Lung (tissue), 12 donors: Measurements from ENCODE around the gene SLC14A1. TPM values are rescaled to one million over a fixed set of nuclear protein-coding genes. Genes with fewer than 3 reads are reported as not detected.

Experiments
- ATAC-seq: fragments of 200-7000 bp; cut with Tn5 transposase; one replicate; pipeline ENCODE4 v1.9.1; 2020; ENCODE audit warnings: moderate number of reproducible peaks; ENCODE audit not compliant: insufficient read depth, low FRiP score
- DNase-seq, 3 donors: peaks; one replicate each; pipeline ENCODE4 v3.0.0-alpha.2; 2013 to 2017
- H3K27ac ChIP-seq, 2 donors: one replicate each; pipeline ENCODE4 v1.5.1; 2013; ENCODE audit warnings: mild to moderate bottlenecking in 2 of 2, moderate library complexity in 2 of 2, control low read depth in 1 of 2, inconsistent platforms in 1 of 2, low read depth in 1 of 2, low read length in 1 of 2
- H3K27me3 ChIP-seq, 3 donors: one replicate each; pipeline ENCODE4 v1.5.1; 2013; ENCODE audit warnings: low read length in 2 of 3; ENCODE audit not compliant: control insufficient read depth in 3 of 3, insufficient read depth in 3 of 3
- H3K36me3 ChIP-seq, 4 donors: one replicate each; pipeline ENCODE4 v1.5.1; 2013; ENCODE audit warnings: low read length in 4 of 4, mild to moderate bottlenecking in 1 of 4, moderate library complexity in 1 of 4; ENCODE audit not compliant: control insufficient read depth in 4 of 4, insufficient read depth in 4 of 4
- H3K4me1 ChIP-seq, 5 donors: one replicate each; pipeline ENCODE4 v1.5.1; 2013; ENCODE audit warnings: low read length in 5 of 5, mild to moderate bottlenecking in 2 of 5, moderate library complexity in 1 of 5; ENCODE audit not compliant: control insufficient read depth in 5 of 5, insufficient read depth in 5 of 5
- H3K4me3 ChIP-seq: one replicate; pipeline ENCODE4 v1.5.1; 2013; ENCODE audit warnings: mild to moderate bottlenecking, control low read depth, moderate library complexity
- H3K9ac ChIP-seq, 2 donors: one replicate each; pipeline ENCODE4 v1.5.1; 2013; ENCODE audit warnings: low read length in 2 of 2, control low read depth in 1 of 2; ENCODE audit not compliant: insufficient read depth in 1 of 2
- H3K9me3 ChIP-seq, 4 donors: one replicate each; pipeline ENCODE4 v1.5.1; 2013; ENCODE audit warnings: low read length in 3 of 4, mild to moderate bottlenecking in 1 of 4, moderate library complexity in 1 of 4; ENCODE audit not compliant: control insufficient read depth in 4 of 4, insufficient read depth in 3 of 4
- WGBS, 2 donors: extraction: QIAGEN DNeasy Blood & Tissue Kit; methylation state at CpG; one replicate each; pipeline ENCODE4 v1.1.7; 2013; 5-methylcytosine and 5-hydroxymethylcytosine counted together
- polyA plus RNA-seq, 2 donors: library from polyadenylated mRNA; stranded (reverse); fragments of 200-250 nt; gene quantifications; one replicate each; pipeline ENCODE4 v1.2.1, GENCODE V29; 2013
- total RNA-seq, 2 donors: library from RNA; depleted of rRNA in 1 of 2; stranded (reverse); fragments of >200 nt in 1 of 2; gene quantifications; one replicate each; pipeline ENCODE4 v1.2.1, GENCODE V29; 2014 to 2021
- TF ChIP-seq, protein P1 (sequence below): IDR thresholded peaks from 2 replicates; pipeline ENCODE4 v1.5.1; 2012; ENCODE audit warnings: mild to moderate bottlenecking; ENCODE audit errors: control extremely low read depth, extremely low read depth
- donor health status: control.
- donor health status: control.
- donor health status: Bipolar disorder and iron deficiency.
- donor health status: healthy.
- donor health status: DM: yes; HTN: yes; CAD: no.

The SLC14A1 gene
- total and polyA plus RNA-seq, 4 donors: 0.31 to 10.5 (median 1.0) TPM

GRCh38 chr18:45782662-45783061 is 58.7 kb downstream of the SLC14A1 start:
- Histone ChIP-seq H3K4me1 (peaks cover 0 to 5% (median 0%) of the 10 kb centered on the region in 5 donors), H3K27me3 (peaks cover 0 to 5% (median 4%) of the 10 kb centered on the region in 3 donors), H3K9ac (no peak overlapping the region), H3K36me3 (no peaks in the 10 kb centered on the region), H3K9me3 (no peaks in the 10 kb centered on the region), H3K4me3 (no peak overlapping the region), H3K27ac (no peak overlapping the region)
- DNase-seq (no peak), ATAC-seq (no peak)
- TF ChIP-seq, protein P1, sequence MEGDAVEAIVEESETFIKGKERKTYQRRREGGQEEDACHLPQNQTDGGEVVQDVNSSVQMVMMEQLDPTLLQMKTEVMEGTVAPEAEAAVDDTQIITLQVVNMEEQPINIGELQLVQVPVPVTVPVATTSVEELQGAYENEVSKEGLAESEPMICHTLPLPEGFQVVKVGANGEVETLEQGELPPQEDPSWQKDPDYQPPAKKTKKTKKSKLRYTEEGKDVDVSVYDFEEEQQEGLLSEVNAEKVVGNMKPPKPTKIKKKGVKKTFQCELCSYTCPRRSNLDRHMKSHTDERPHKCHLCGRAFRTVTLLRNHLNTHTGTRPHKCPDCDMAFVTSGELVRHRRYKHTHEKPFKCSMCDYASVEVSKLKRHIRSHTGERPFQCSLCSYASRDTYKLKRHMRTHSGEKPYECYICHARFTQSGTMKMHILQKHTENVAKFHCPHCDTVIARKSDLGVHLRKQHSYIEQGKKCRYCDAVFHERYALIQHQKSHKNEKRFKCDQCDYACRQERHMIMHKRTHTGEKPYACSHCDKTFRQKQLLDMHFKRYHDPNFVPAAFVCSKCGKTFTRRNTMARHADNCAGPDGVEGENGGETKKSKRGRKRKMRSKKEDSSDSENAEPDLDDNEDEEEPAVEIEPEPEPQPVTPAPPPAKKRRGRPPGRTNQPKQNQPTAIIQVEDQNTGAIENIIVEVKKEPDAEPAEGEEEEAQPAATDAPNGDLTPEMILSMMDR: no peak
- WGBS, 2 donors: 66 to 76% methylated on average over 1 of the region's 1 CpG

DNA sequence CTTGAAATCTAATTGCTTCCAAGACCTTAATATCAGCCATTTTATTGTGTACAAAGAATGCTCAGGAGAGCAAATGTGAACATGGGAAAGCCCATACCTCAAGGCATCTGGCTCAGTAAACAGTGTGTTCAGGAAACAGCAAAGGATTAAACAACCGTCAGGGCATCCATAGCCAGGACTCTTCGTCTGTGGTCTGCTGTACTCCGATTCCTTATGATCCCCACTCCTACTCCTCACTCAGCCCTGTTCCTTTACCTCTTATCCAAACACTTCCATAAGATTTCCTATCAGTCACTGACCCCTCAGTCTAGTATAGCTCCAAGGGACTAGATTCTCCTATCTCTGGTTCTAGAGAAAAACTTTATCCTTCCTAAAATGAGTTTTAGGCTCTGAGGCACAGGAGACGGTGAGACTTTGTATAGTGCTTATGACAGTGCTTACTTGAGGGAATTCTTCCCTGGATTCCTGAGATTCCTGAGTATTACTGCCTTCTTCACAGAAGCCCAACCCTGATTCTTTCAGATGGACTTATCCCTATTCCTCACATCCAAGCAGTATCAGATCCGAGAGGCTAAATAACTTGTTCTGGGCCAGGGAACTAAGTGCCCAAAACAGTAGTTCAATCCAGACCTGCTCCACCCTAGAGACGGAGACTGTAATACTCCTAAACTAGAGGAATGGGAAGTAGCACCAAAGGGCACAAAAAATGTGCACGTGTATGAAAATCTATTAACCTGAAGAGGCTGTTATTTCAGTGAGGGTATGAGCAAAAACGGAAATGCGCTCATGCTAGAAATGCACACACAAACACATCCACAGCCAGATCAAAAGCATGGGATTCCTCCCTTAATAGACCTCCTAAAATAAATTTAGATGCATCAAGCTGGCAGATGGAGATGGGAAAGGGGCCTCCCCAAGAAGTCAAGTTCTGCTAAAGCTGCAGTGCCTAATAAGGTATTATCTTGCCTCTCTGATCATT is 59.4 kb downstream of the SLC14A1 start:
- ATAC-seq: no peak
- H3K9ac ChIP-seq: no peak overlapping the region
- H3K27ac ChIP-seq: no peak overlapping the region
- H3K9me3 ChIP-seq: no peaks in the 10 kb centered on the region
- peaks cover 0 to 5% (median 4%) of the 10 kb centered on the region in 3 donors for H3K27me3 ChIP-seq
- DNase-seq: no peak
- H3K4me1 ChIP-seq: peaks cover 0 to 5% (median 0%) of the 10 kb centered on the region in 5 donors
- no peak overlapping the region for H3K4me3 ChIP-seq
- no peaks in the 10 kb centered on the region for H3K36me3 ChIP-seq
- TF ChIP-seq, protein P1: no peak
- 77 to 86% methylated on average over 9 of the region's 9 CpGs for WGBS, 2 donors

DNA sequence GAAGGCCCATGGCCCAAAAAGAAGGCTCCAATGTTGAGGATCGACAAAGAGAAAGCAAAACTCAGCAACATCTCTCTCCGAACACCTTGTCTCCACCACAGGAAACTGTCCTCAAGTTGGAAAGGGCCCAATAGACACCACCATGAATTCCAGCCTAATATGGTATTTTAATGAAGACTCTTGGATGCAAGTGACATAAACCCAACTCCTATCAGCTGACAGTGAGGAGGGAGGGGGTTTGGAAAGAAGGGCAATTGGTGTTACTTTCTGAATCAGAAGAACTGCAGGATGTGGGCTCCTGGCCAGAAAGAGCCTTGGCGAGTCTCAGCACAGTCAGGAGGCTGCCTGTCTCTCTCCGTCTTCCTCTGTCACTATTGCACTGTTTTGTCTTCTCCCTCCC is 61.2 kb downstream of the SLC14A1 start:
- WGBS, 2 donors: 34 to 37% methylated on average over 4 of the region's 4 CpGs
- no peaks in the 10 kb centered on the region for H3K36me3 ChIP-seq
- no peak for ATAC-seq
- peaks cover 0 to 5% (median 0%) of the 10 kb centered on the region in 5 donors for H3K4me1 ChIP-seq
- H3K9ac ChIP-seq: no peak overlapping the region
- no peak overlapping the region for H3K27ac ChIP-seq
- no peak overlapping the region for H3K4me3 ChIP-seq
- DNase-seq: peak; percentile 27 to 77 (median 40)
- H3K27me3 ChIP-seq: peaks cover 0 to 5% (median 4%) of the 10 kb centered on the region in 3 donors
- TF ChIP-seq, protein P1: no peak
- H3K9me3 ChIP-seq: no peaks in the 10 kb centered on the region
